A549 treated with AZD9567 at 1 μM for 4 hours (cell line): ENCODE results near the gene FKBP2. TPM values are rescaled to one million over a fixed set of nuclear protein-coding genes. Genes with fewer than 3 reads are reported as not detected.

Experiments used
- total RNA-seq: library from RNA; stranded (reverse); fragments of 200-300 nt; extraction: Qiagen RNA extraction; gene quantifications from 5 replicates; pipeline ENCODE4 v1.2.3, GENCODE V29; 2022; ENCODE audit not compliant: insufficient read depth

The FKBP2 gene
- total RNA-seq: 107 to 137 TPM (median 134 TPM) in 5 replicates

GRCh38 chr11:64240435-64241240 is at the start of gene FKBP2:
Gene FKBP2 (plus strand): TSS chr11:64241095. CDS start chr11:64242388, 1,293 bp downstream.

GRCh38 chr11:64206457-64207255 is 34.2 kb upstream of the FKBP2 start, which contains the start of gene FERMT3:
Gene FERMT3 (plus strand): TSS chr11:64206721. CDS start chr11:64207365, 644 bp downstream.

GRCh38 chr11:64225608-64226506 is 15.0 kb upstream of the FKBP2 start, which contains the start of the genes NUDT22 and TRPT1:
Gene NUDT22 (plus strand): TSS chr11:64226274. CDS start chr11:64226653, 379 bp downstream.
Gene TRPT1 (minus strand): TSS chr11:64226186. CDS start chr11:64225860, 326 bp downstream.

GRCh38 chr11:64230171-64230984 is 10.5 kb upstream of the FKBP2 start, which contains the start of gene DNAJC4:
Gene DNAJC4 (plus strand): TSS chr11:64230548. CDS start chr11:64230855, 307 bp downstream.

GRCh38 chr11:64233913-64234586 is 6.8 kb upstream of the FKBP2 start, which contains the start of gene VEGFB:
Gene VEGFB (plus strand): TSS chr11:64234584. CDS start chr11:64234834, 250 bp downstream.

GRCh38 chr11:64246871-64247728 is 6.2 kb downstream of the FKBP2 start, which contains the start of gene PPP1R14B:
Gene PPP1R14B (minus strand): TSS chr11:64246943. CDS start chr11:64246673, 270 bp downstream.

GRCh38 chr11:64251016-64251752 is 10.3 kb downstream of the FKBP2 start, which contains the start of gene PLCB3:
Gene PLCB3 (plus strand): TSS chr11:64251530. CDS start chr11:64251650, 120 bp downstream.

GRCh38 chr11:64284048-64284961 is 43.4 kb downstream of the FKBP2 start, which contains the start of gene BAD:
Gene BAD (minus strand): TSS chr11:64284665. CDS start chr11:64284368, 297 bp downstream.

GRCh38 chr11:64284962-64285884 is 44.3 kb downstream of the FKBP2 start, which contains the start of gene GPR137:
Gene GPR137 (plus strand): TSS chr11:64285848. CDS start chr11:64286525, 677 bp downstream.

GRCh38 chr11:64291262-64291751 is 50.4 kb downstream of the FKBP2 start, which contains the start of gene KCNK4:
Gene KCNK4 (plus strand): TSS chr11:64291302. CDS start chr11:64293019, 1,717 bp downstream.

Other genes with a start within 250 kb of the FKBP2 start
- 0.03 to 0.07 TPM (median 0.04 TPM) in 4 of 5 replicates, not detected in the other for gene FLRT1, start 205.2 kb upstream of the FKBP2 start, total RNA-seq
- 8.5 to 16.1 TPM (median 13.2 TPM) in 5 replicates for gene MACROD1, start 75.0 kb upstream of the FKBP2 start, total RNA-seq
- 229 to 287 TPM (median 245 TPM) in 5 replicates for gene STIP1, start 54.9 kb upstream of the FKBP2 start, total RNA-seq
- gene FERMT3, start 34.4 kb upstream of the FKBP2 start, total RNA-seq: 1.4 to 2.9 TPM (median 2.0 TPM) in 5 replicates
- gene TRPT1, start 14.9 kb upstream of the FKBP2 start, total RNA-seq: 24.4 to 28.3 TPM (median 27.7 TPM) in 5 replicates
- gene NUDT22, start 14.8 kb upstream of the FKBP2 start, total RNA-seq: 29.9 to 44.8 TPM (median 41.7 TPM) in 5 replicates
- gene DNAJC4, start 10.5 kb upstream of the FKBP2 start, total RNA-seq: 12.2 to 24.2 TPM (median 21.8 TPM) in 5 replicates
- gene VEGFB, start 6.5 kb upstream of the FKBP2 start, total RNA-seq: 30.4 to 51.7 TPM (median 47.5 TPM) in 5 replicates
- 166 to 357 TPM (median 343 TPM) in 5 replicates for gene PPP1R14B, start 5.8 kb downstream of the FKBP2 start, total RNA-seq
- 17.3 to 27.6 TPM (median 22.8 TPM) in 5 replicates for gene PLCB3, start 10.4 kb downstream of the FKBP2 start, total RNA-seq
- gene BAD, start 43.6 kb downstream of the FKBP2 start, total RNA-seq: 70.3 to 90.3 TPM (median 89.3 TPM) in 5 replicates
- 33.6 to 50.4 TPM (median 43.5 TPM) in 5 replicates for gene GPR137, start 44.8 kb downstream of the FKBP2 start, total RNA-seq
- 0.05 to 0.19 TPM in 2 of 5 replicates, not detected in the others for gene KCNK4, start 50.2 kb downstream of the FKBP2 start, total RNA-seq
- 2.4 to 3.2 TPM (median 2.7 TPM) in 4 of 5 replicates, not detected in the other for gene CATSPERZ, start 59.3 kb downstream of the FKBP2 start, total RNA-seq
- 38.4 to 59.5 TPM (median 56.3 TPM) in 5 replicates for gene ESRRA, start 64.4 kb downstream of the FKBP2 start, total RNA-seq
- 378 to 462 TPM (median 417 TPM) in 5 replicates for gene TRMT112, start 76.5 kb downstream of the FKBP2 start, total RNA-seq
- gene PRDX5, start 77.0 kb downstream of the FKBP2 start, total RNA-seq: 367 to 480 TPM (median 454 TPM) in 5 replicates
- gene CCDC88B, start 99.1 kb downstream of the FKBP2 start, total RNA-seq: 3.5 to 8.9 TPM (median 8.7 TPM) in 5 replicates
- gene RPS6KA4, start 118.1 kb downstream of the FKBP2 start, total RNA-seq: 45.9 to 68.3 TPM (median 61.7 TPM) in 5 replicates